Retinal pigment epithelial cell (primary cell): ENCODE data around the gene RPGRIP1L.

Experiments
- DNase-seq: peaks from one replicate; pipeline ENCODE4 v3.0.0-alpha.2; 2010; ENCODE audit warnings: low read depth
- H3K4me3 ChIP-seq: 2 replicates; pipeline ENCODE4 v1.5.1; 2011; ENCODE audit warnings: mild to moderate bottlenecking, low read length, control low read depth, moderate library complexity
- TF ChIP-seq, protein P1 (sequence below): conservative IDR thresholded peaks from 2 replicates; pipeline ENCODE4 v1.5.1; 2011; ENCODE audit warnings: low read depth, low read length, control low read depth, inconsistent platforms

RPGRIP1L gene

DNA sequence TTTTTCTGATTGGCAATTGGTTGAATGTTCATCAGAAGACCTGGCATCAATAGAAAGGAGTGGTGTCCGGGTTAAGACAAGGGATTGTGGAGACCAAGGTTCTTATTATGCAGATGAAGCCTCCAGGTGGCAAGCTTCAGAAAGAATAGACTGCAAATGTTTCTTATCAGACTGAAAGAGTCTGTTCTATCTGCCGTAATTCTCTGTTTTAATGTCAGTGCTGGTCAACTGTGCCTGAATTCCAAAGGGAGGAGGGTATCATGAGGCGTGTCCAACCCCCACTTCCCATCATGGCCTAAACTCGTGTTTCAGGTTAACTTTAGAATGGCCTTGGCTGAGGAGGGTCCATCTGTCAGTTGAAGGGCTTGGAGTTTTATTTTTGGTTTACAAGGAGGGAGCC is 140.2 kb downstream of the RPGRIP1L start:
- TF ChIP-seq, protein P1, sequence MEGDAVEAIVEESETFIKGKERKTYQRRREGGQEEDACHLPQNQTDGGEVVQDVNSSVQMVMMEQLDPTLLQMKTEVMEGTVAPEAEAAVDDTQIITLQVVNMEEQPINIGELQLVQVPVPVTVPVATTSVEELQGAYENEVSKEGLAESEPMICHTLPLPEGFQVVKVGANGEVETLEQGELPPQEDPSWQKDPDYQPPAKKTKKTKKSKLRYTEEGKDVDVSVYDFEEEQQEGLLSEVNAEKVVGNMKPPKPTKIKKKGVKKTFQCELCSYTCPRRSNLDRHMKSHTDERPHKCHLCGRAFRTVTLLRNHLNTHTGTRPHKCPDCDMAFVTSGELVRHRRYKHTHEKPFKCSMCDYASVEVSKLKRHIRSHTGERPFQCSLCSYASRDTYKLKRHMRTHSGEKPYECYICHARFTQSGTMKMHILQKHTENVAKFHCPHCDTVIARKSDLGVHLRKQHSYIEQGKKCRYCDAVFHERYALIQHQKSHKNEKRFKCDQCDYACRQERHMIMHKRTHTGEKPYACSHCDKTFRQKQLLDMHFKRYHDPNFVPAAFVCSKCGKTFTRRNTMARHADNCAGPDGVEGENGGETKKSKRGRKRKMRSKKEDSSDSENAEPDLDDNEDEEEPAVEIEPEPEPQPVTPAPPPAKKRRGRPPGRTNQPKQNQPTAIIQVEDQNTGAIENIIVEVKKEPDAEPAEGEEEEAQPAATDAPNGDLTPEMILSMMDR = no peak
- no peak for DNase-seq
- no peak overlapping the region for H3K4me3 ChIP-seq

DNA sequence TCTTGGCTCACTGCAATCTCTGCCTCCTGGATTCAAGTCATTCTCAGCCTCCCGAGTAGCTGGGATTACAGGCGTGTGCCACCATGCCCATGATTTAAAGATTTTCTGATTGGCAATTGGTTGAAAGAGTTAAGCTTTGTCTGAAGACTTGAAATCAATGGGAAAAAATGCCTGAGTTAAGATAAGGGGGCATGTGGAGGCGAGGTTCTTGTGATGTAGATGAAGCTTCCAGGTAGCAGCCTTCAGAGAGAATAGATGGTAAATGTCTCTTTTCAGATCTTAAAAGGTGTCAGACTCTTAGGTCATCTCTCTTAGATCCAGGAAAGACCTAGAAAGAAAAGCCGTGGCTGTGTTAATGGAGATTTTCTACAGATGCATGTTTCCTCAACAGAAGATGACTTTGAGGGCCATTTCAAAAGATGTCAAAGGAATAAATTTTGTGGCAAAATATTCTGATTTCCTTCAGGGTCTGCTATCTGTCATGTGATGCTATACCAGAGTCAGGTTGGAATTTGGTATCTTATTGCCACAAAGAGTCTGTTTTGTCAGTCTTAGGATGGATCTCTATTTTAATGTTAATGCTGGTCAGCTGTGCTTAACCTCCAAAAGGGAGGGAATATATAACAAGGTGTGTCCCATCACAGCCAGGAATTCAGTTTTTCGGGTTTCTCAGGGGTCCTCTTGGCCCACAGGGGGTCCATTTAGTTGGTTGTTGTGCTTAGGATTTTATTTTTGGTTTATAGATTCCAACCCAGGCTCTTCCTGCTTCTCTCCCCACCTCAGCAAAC is 142.4 kb downstream of the RPGRIP1L start:
- no peak for DNase-seq
- no peak overlapping the region for H3K4me3 ChIP-seq
- TF ChIP-seq, protein P1 = no peak

DNA sequence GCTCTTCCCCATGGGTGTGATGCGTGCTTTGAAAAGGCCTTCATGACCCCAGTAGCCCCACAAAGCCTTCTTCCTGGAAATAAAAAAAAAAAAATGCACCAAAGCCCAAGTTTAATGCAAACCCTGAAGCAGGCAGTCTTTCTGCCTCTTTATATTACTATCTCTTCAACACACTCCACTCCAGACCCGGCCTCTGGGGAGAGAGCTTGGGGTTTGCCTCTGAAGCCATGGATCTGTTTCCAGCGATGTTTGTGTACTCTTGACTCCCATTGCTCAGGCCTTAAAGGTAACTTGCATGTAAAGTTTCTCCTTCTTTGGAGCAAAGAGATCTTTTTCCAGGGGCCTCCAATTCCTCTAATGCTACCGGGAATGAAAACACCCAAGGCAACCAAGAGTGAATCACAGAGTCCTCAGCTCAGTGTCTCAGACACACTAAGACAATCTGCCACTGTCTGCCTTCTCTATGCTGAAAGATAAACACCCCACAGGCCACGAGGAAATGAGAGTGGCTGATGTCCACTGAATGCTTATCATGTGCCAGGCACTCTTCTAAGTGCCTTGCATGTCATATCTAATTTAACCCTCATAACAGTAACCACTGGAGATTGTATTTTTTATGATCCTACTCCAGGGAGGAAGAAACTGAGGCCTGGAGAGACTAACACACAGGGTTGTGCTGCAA is 144.2 kb downstream of the RPGRIP1L start:
- no peak for DNase-seq
- TF ChIP-seq, protein P1 = no peak
- H3K4me3 ChIP-seq = no peak overlapping the region

DNA sequence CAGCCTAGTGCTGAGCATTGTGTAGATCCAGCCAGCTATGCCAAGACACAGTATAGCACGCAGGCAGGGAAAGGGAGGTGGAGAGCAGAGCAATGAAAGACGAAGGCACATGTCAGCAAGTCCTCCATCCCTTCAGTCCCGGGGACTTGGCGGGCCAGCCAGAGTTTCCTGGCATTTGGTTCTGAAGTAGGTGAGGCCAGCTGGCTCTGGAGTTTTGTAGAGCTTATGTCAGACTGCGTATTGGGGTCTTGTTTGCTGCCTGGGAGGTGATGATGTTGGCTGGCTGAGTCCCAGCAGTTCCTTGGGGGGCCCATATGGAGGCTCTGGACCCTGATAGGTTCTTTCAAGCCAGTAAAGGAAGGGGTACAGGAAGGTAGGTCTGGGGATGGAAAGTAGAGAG is 144.9 kb downstream of the RPGRIP1L start:
- TF ChIP-seq, protein P1 = no peak
- no peak for DNase-seq

DNA sequence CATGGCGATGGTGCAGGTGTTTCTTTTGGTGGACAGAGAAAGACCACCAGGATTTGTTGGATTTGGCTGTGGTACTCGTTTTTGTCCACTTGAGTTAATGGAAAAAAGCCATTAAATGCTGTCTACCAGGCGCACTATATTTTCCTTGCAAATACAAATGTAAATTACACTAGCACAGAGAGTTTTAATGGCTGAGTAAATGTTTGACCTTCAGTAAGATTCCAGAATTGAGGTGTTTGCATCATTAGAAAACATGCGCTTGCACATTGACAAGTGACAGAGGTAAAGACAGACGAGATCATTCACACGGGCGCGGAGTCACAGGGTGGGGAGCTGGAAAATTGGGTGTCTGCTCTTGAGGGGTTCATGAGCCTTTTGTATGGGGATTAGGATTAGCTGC is 147.1 kb downstream of the RPGRIP1L start:
- TF ChIP-seq, protein P1 = no peak
- no peak overlapping the region for H3K4me3 ChIP-seq
- no peak for DNase-seq

More for the DNA sequence above, 144.9 kb downstream of the RPGRIP1L start:
- no peak overlapping the region for H3K4me3 ChIP-seq

DNA sequence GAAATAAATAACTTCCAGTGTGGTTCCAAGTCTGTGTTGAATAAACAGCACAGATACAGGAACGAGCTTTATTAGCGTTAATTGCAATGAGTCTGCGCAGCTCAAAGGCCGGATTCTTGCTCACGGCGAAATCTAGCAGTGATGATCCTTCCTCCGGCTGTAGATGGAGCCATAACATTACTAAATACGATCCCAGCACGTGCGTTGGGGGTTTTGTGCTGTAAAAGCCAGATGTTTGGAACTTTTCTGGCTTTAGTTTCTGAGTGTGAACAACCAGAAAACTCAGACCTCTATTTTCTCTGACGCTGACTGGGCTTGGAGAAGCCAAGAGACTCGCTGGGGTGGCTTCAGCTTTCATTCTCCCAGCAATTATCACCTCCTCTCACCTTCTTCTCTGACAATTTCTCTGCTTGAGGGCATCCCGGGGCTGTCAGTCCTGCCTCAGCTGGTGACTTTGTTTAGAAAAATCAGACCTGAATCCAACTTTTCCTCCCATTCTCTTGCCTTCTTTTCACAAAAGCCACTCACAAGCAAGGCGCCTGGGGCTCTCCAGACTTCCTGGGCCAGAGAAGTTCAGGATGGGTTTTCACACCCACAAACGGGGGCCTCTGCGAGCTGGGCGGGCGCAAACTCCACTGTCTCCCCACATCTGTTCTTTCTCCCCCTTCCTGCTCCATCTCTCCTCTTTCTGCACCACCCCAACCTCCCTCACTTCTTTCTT is 153.5 kb downstream of the RPGRIP1L start:
- H3K4me3 ChIP-seq = no peak overlapping the region
- DNase-seq = peak; percentile 24
- TF ChIP-seq, protein P1 = peak; percentile 74
